Iris pigment epithelial cell (primary cell): Measurements from ENCODE around the gene MYL9.

Experiments
- DNase-seq: peaks from one replicate; pipeline ENCODE4 v3.0.0-alpha.2; 2011; ENCODE audit warnings: low read depth

The MYL9 gene

GRCh38 chr20:36526521-36527011 is 14.8 kb upstream of the MYL9 start:
- no peak for DNase-seq

- no peak for DNase-seq
Measured at GRCh38 chr20:36527331-36528125, 13.8 kb upstream of the MYL9 start.

GRCh38 chr20:36528176-36528874 is 13.0 kb upstream of the MYL9 start:
- DNase-seq = no peak

GRCh38 chr20:36528875-36529417 is 12.4 kb upstream of the MYL9 start:
- DNase-seq = no peak

- DNase-seq = no peak
Measured at GRCh38 chr20:36532388-36532787, 8.9 kb upstream of the MYL9 start.

- DNase-seq = no peak
Measured at GRCh38 chr20:36532822-36533221, 8.5 kb upstream of the MYL9 start.

GRCh38 chr20:36538026-36538722 is 3.1 kb upstream of the MYL9 start:
- peak; percentile 67 for DNase-seq

GRCh38 chr20:36540551-36541211 is 638 bp upstream of the MYL9 start:
- no peak for DNase-seq

GRCh38 chr20:36541768-36542488 is 609 bp downstream of the MYL9 start:
- DNase-seq = peak; percentile 67

GRCh38 chr20:36542516-36543183 is 1.3 kb downstream of the MYL9 start:
- no peak for DNase-seq

GRCh38 chr20:36543184-36544133 is 2.1 kb downstream of the MYL9 start:
- DNase-seq = peak; percentile 71

GRCh38 chr20:36544134-36545018 is 3.1 kb downstream of the MYL9 start:
- DNase-seq = peak; percentile 51

GRCh38 chr20:36546111-36546736 is 4.9 kb downstream of the MYL9 start:
- no peak for DNase-seq

- DNase-seq = no peak
Measured at GRCh38 chr20:36547186-36548005, 6.1 kb downstream of the MYL9 start.

GRCh38 chr20:36548006-36548315 is 6.6 kb downstream of the MYL9 start:
- DNase-seq = no peak

GRCh38 chr20:36548704-36549627 is 7.6 kb downstream of the MYL9 start:
- DNase-seq = no peak
